PFSK-1 (cell line): ENCODE measurements around the gene MTMR4.

Experiments used
- FOXP2 ChIP-seq: optimal IDR thresholded peaks from 2 replicates; pipeline ENCODE3; 2011; ENCODE audit warnings: borderline replicate concordance, control low read depth, inconsistent platforms; ENCODE audit not compliant: insufficient read depth; ENCODE audit errors: extremely low read length, extremely low read depth
- POLR2AphosphoS5 ChIP-seq: IDR thresholded peaks from 2 replicates; pipeline ENCODE4 v1.6.1; 2012; ENCODE audit warnings: low read depth, mild to moderate bottlenecking, control low read depth, low read length, moderate library complexity
- SIN3A ChIP-seq: IDR thresholded peaks from 2 replicates; pipeline ENCODE4 v1.6.1; 2012; ENCODE audit warnings: mild to moderate bottlenecking, low read length, moderate library complexity, borderline replicate concordance; ENCODE audit not compliant: insufficient read depth
- TAF1 ChIP-seq: IDR thresholded peaks from 2 replicates; pipeline ENCODE4 v1.6.1; 2012; ENCODE audit warnings: low read length, control low read depth, borderline replicate concordance; ENCODE audit not compliant: insufficient read depth
- TF ChIP-seq, protein P1 (sequence below), 2 experiments: IDR thresholded peaks; 2 replicates each; pipeline versions ENCODE4 v1.6.1 to v1.8.0; 2011 to 2012; ENCODE audit warnings: low read depth in 2 of 2, low read length in 2 of 2, control low read depth in 1 of 2, inconsistent platforms in 1 of 2, mild to moderate bottlenecking in 1 of 2, moderate library complexity in 1 of 2; ENCODE audit not compliant: insufficient read depth in 1 of 2

Gene MTMR4

GRCh38 chr17:58476812-58477211 is 37.6 kb downstream of the MTMR4 start:
- no peak for TF ChIP-seq TAF1
- no peak for TF ChIP-seq FOXP2
- TF ChIP-seq SIN3A: no peak
- TF ChIP-seq, protein P1, sequence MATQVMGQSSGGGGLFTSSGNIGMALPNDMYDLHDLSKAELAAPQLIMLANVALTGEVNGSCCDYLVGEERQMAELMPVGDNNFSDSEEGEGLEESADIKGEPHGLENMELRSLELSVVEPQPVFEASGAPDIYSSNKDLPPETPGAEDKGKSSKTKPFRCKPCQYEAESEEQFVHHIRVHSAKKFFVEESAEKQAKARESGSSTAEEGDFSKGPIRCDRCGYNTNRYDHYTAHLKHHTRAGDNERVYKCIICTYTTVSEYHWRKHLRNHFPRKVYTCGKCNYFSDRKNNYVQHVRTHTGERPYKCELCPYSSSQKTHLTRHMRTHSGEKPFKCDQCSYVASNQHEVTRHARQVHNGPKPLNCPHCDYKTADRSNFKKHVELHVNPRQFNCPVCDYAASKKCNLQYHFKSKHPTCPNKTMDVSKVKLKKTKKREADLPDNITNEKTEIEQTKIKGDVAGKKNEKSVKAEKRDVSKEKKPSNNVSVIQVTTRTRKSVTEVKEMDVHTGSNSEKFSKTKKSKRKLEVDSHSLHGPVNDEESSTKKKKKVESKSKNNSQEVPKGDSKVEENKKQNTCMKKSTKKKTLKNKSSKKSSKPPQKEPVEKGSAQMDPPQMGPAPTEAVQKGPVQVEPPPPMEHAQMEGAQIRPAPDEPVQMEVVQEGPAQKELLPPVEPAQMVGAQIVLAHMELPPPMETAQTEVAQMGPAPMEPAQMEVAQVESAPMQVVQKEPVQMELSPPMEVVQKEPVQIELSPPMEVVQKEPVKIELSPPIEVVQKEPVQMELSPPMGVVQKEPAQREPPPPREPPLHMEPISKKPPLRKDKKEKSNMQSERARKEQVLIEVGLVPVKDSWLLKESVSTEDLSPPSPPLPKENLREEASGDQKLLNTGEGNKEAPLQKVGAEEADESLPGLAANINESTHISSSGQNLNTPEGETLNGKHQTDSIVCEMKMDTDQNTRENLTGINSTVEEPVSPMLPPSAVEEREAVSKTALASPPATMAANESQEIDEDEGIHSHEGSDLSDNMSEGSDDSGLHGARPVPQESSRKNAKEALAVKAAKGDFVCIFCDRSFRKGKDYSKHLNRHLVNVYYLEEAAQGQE (IDR thresholded peaks at IDR 0.05; ENCODE audit: insufficient read depth in 1 of 2, low read depth in 2 of 2, low read length in 2 of 2): no peak
- TF ChIP-seq POLR2AphosphoS5: no peak

DNA sequence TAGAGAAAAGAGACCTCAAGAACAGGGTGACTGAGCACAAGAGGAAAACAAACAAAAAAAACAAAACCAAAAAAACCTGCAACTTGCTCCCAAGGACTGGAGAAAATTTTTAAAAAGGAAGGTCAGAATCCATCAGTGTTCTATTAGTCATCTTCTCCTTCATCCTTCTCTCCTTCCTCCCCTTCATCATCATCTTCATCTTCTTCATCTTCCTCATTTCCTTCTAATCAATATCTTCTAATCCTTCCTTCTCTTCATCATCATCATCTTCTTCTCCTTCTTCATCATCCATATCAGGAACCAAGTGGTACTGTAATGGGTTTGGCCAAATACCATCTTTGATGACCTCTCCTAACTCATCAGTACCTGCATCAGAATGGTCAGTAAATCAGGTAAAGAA is 38.5 kb downstream of the MTMR4 start:
- TF ChIP-seq POLR2AphosphoS5 (no peak), SIN3A (no peak), TAF1 (no peak), FOXP2 (no peak)
- TF ChIP-seq, protein P1 (IDR thresholded peaks at IDR 0.05; ENCODE audit: insufficient read depth in 1 of 2, low read depth in 2 of 2, low read length in 2 of 2): no peak

DNA sequence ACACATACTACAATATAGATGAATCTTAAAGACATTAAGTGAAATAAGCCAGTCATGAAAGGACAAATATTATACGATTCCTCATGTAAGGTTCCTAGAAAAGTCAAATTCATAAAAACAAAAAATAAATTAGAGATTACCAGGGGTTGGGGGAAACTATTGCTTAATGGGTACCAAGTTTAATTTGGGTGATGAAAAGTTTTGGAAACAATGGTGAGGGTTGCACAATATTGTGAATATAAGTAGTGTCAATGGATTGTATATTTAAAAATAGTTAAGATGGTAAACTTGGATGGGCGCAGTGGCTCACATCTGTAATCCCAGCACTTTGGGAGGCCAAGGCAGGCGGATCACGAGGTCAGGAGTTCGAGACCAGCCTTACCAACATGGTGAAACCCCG is 44.1 kb downstream of the MTMR4 start:
- TF ChIP-seq, protein P1 (IDR thresholded peaks at IDR 0.05; ENCODE audit: insufficient read depth in 1 of 2, low read depth in 2 of 2, low read length in 2 of 2): no peak
- TF ChIP-seq FOXP2 (no peak), SIN3A (no peak), TAF1 (no peak), POLR2AphosphoS5 (no peak)

DNA sequence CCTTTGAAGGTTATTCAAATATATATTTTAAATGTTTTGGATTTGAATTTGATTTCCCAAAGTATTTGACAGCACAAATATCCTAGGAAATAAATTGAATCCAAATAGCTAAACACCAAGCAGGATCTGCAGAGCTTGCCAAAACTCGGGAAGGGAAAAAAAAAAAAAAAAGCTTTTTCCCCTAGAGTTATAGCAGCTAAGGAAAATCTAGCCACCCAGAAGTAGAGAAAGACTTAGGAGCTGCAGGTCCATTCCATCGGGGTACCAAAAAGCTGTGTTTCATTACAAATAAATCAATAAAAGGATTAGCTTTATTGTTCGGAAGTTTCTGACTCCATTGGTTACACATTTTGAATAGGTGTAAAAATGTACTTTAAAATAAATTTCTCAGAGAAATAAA is 45.5 kb downstream of the MTMR4 start:
- TF ChIP-seq FOXP2 (no peak), TAF1 (no peak), SIN3A (no peak), POLR2AphosphoS5 (no peak)
- TF ChIP-seq, protein P1 (IDR thresholded peaks at IDR 0.05; ENCODE audit: insufficient read depth in 1 of 2, low read depth in 2 of 2, low read length in 2 of 2): no peak

DNA sequence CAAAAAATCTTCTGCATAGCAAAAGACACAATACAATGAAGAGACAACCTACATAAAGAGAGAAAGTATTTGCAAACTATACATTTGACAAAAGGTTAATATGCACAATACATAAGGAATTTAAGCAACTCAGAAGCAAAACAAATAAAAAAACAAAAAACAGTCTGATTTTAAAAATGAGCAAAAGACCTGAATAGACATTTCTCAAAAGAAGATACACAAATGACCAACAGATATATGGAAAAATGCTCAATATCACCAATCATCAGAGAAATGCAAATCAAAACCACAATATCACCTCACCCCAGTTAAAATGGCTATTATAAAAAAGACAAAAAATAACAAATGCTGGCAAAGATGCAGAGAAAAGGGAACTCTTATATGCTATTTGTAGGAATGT is 58.9 kb downstream of the MTMR4 start:
- no peak for TF ChIP-seq TAF1
- no peak for TF ChIP-seq POLR2AphosphoS5
- TF ChIP-seq FOXP2: no peak
- TF ChIP-seq SIN3A: no peak
- TF ChIP-seq, protein P1 (IDR thresholded peaks at IDR 0.05; ENCODE audit: insufficient read depth in 1 of 2, low read depth in 2 of 2, low read length in 2 of 2): no peak
